ENCODE measurements around the gene PJA2.

DNA sequence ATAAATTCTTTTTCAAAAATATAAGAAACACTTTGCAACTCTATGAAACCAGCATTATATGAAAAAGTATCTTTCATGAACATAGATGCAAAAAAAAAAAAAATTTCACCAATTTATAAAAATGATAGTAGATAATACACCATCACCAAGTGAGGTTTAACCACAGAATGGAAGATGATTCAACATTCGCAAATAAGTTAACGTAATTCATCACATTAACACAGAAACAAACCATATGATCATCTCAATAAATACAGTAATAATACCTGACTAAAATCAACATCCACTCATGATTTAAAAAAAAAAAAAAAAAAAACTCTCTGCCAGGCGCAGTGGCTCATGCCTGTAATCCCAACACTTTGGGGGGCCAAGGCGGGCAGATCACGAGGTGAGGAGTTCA, 6.3 kb downstream of the PJA2 start:
- TF ChIP-seq, protein P1, sequence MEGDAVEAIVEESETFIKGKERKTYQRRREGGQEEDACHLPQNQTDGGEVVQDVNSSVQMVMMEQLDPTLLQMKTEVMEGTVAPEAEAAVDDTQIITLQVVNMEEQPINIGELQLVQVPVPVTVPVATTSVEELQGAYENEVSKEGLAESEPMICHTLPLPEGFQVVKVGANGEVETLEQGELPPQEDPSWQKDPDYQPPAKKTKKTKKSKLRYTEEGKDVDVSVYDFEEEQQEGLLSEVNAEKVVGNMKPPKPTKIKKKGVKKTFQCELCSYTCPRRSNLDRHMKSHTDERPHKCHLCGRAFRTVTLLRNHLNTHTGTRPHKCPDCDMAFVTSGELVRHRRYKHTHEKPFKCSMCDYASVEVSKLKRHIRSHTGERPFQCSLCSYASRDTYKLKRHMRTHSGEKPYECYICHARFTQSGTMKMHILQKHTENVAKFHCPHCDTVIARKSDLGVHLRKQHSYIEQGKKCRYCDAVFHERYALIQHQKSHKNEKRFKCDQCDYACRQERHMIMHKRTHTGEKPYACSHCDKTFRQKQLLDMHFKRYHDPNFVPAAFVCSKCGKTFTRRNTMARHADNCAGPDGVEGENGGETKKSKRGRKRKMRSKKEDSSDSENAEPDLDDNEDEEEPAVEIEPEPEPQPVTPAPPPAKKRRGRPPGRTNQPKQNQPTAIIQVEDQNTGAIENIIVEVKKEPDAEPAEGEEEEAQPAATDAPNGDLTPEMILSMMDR (IDR thresholded peaks at IDR 0.05): no peak
- no peak for TF ChIP-seq POLR2A (IDR thresholded peaks at IDR 0.05)
